ENCODE data around the gene SUCO. TPM values are rescaled to one million over a fixed set of nuclear protein-coding genes. Genes with fewer than 3 reads are reported as not detected.

Gene SUCO
- total RNA-seq, 1 donor from 2014 or later, result 63.7 TPM

GRCh38 chr1:172531412-172532182 lies 1.4 kb upstream of the SUCO start:
- Histone ChIP-seq H4K20me1 (ENCODE audit: insufficient read depth, low read length) (peaks cover 33% of the 10 kb centered on the region), H3K4me3 (ENCODE audit: insufficient read depth, low read depth, low read length) (peak overlapping the region; percentile 95), H2AFZ (ENCODE audit: low read depth, low read length) (peak overlapping the region; percentile 100), H3K27ac (ENCODE audit: low read depth, low read length) (peak overlapping the region; percentile 98), H3K4me1 (ENCODE audit: insufficient read depth, low read length) (peaks cover 3% of the 10 kb centered on the region), H3K4me2 (ENCODE audit: low read length) (peak overlapping the region; percentile 96), H3K27me3 (ENCODE audit: insufficient read depth, low read length) (no peaks in the 10 kb centered on the region), H3K36me3 (ENCODE audit: insufficient read depth, low read length) (no peaks in the 10 kb centered on the region), H3K9ac (ENCODE audit: low read length) (peak overlapping the region; percentile 96), H3K9me3 (ENCODE audit: insufficient read depth, low read depth, low read length) (no peaks in the 10 kb centered on the region), H3K79me2 (ENCODE audit: insufficient read depth, low read length) (peaks cover 36% of the 10 kb centered on the region)
- Mint-ChIP-seq H3K9me3 (ENCODE audit: unreplicated experiment) (no peaks in the 10 kb centered on the region), H3K4me1 (ENCODE audit: low read depth, unreplicated experiment) (peaks cover 19% of the 10 kb centered on the region), H3K36me3 (ENCODE audit: low read depth, unreplicated experiment) (no peaks in the 10 kb centered on the region), H3K4me3 (ENCODE audit: unreplicated experiment) (peak overlapping the region; percentile 92), H3K27ac (ENCODE audit: unreplicated experiment) (peak overlapping the region; percentile 99), H3K27me3 (ENCODE audit: low read depth, unreplicated experiment) (no peaks in the 10 kb centered on the region)
- TF ChIP-seq EZH2 (IDR thresholded peaks at IDR 0.05; ENCODE audit: insufficient read depth, low read length) (no peak), CTCF (IDR thresholded peaks at IDR 0.05; ENCODE audit: insufficient read depth, low read depth, low read length) (no peak)
- DNase-seq (ENCODE audit: low read depth), result no peak
- no peak for FAIRE-seq

DNA sequence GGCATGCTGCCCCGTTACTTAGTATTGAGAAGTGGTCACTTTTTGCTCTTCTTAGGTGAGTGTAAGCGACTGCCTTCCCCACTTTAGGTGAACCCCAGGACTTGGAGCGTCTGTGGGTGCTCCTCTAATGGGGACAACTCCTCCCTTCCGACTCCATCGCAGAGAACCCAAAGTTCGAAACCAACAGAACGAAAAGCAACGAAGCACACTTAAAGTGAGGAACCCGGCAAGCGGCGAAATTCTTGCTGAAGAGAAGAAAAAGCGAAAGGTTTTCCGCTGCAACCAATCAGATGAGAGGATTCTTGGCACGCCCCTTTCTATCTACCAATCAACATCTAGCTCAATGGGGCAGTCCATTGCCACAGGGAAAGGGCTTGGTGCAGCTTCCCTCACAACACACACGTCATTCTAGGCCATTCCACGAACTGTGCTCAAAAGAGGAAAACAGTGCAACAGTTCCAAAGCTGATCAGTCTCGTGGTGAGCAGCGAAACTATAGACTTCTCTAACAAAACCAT lies 709 bp upstream of the SUCO start:
- no peaks in the 10 kb centered on the region for H3K36me3 Mint-ChIP-seq (ENCODE audit: low read depth, unreplicated experiment)
- H3K27me3 Mint-ChIP-seq (ENCODE audit: low read depth, unreplicated experiment), result no peaks in the 10 kb centered on the region
- Histone ChIP-seq H3K4me1 (ENCODE audit: insufficient read depth, low read length) (peaks cover 3% of the 10 kb centered on the region), H3K9me3 (ENCODE audit: insufficient read depth, low read depth, low read length) (no peaks in the 10 kb centered on the region), H2AFZ (ENCODE audit: low read depth, low read length) (peak overlapping the region; percentile 100), H3K4me3 (ENCODE audit: insufficient read depth, low read depth, low read length) (peak overlapping the region; percentile 95), H3K27me3 (ENCODE audit: insufficient read depth, low read length) (no peaks in the 10 kb centered on the region), H3K4me2 (ENCODE audit: low read length) (peak overlapping the region; percentile 96), H3K9ac (ENCODE audit: low read length) (peak overlapping the region; percentile 96), H3K79me2 (ENCODE audit: insufficient read depth, low read length) (peaks cover 43% of the 10 kb centered on the region), H4K20me1 (ENCODE audit: insufficient read depth, low read length) (peaks cover 38% of the 10 kb centered on the region), H3K36me3 (ENCODE audit: insufficient read depth, low read length) (no peaks in the 10 kb centered on the region), H3K27ac (ENCODE audit: low read depth, low read length) (peak overlapping the region; percentile 98)
- peak overlapping the region; percentile 92 for H3K4me3 Mint-ChIP-seq (ENCODE audit: unreplicated experiment)
- peaks cover 23% of the 10 kb centered on the region for H3K4me1 Mint-ChIP-seq (ENCODE audit: low read depth, unreplicated experiment)
- DNase-seq (ENCODE audit: low read depth) (peak; percentile 99), FAIRE-seq (peak; percentile 94)
- no peaks in the 10 kb centered on the region for H3K9me3 Mint-ChIP-seq (ENCODE audit: unreplicated experiment)
- TF ChIP-seq CTCF (IDR thresholded peaks at IDR 0.05; ENCODE audit: insufficient read depth, low read depth, low read length), result no peak
- TF ChIP-seq EZH2 (IDR thresholded peaks at IDR 0.05; ENCODE audit: insufficient read depth, low read length), result no peak
- peak overlapping the region; percentile 99 for H3K27ac Mint-ChIP-seq (ENCODE audit: unreplicated experiment)

Data from astrocyte (in vitro differentiated cells and primary cell).